ENCODE results near the gene SAMSN1. TPM values are rescaled to one million over a fixed set of nuclear protein-coding genes. Genes with fewer than 3 reads are reported as not detected.

Gene SAMSN1
- total RNA-seq, result 9.6 TPM

DNA sequence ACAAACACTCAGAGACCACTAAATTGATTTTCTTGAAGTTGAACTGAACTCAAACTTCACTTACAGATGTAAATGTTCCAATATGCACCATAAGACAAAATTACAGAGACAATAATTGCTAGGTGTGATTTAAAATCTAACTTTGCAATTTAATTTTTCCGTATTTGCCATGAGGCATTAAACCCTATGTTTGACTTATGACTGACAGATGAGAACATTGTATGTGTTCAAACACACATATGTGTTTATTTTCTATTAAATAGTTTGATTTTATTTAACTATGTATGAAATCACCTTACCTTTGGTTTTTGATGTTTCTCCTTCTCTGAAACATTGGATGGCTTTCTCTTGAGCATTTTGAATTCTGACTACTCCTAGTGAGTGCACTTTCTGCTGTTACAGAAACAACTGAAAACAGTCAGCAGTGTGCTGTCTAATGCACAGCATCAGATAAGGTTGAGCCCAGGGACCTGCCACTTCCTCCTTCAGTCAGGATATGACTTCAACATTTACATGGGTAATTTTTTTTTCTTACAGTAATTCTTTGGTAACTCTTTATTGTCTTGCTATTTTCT is at the start of gene SAMSN1:
Gene SAMSN1, minus strand, starts transcription at position 410 of the 575 bp plus-strand sequence. Its CDS starts 54 bp downstream, at position 356.
- no peak for DNase-seq

DNA sequence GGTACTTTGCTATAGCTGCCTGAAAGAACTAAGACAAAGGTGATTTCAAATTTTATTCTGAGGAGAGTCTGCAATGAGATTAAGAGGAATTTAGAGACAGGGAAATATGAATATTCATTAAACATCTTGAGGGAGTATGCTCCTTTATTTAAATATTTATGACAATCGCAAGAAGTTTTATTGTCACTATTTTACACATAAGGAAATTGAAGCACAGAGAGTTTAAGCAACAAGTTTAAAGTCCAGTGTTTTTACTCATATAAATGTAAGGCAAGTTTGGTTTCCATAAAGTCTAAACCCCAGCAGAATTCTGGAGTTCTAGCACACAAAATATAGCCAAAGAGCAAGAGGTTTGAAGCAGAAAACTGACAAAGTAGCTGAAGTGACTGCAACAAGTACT is 49.3 kb upstream of the SAMSN1 start:
- DNase-seq, result no peak

DNA sequence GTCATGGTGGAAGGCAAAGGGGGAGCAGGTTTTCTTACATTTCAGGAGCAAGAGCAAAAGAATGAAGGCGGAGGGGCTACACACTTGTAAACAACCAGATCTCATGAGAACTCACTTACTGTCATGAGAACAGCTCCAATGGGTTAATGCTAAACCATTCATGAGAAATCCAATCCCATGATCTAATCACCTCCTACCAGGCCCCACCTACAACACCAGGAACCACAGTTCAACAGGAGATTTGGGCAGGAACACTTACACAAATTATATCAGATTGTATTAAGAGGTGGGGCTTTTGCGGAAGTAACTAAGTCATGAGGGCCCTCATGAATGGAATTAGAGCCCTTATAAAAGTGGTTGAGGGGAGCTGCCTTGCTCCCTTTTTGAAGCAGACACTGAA is 48.9 kb upstream of the SAMSN1 start:
- DNase-seq, result no peak

DNA sequence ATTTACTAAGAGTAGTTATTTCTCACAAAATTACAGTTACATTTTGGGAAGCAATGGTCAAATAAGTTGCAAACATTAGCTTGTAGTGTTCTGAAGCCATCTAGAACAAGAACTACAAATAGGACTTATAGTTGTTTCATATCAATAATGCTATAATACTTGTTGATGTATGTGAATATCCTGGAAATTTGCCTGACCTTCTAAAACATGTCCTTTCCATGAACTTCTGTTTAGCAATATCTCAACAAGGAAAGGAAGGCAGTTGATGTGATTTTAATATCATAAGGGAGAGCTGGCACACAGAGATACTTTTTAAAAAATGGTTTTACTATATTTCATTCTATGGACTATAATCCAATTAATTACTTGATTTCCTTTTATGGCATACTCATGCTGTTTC is 47.1 kb upstream of the SAMSN1 start:
- DNase-seq, result peak; percentile 14

DNA sequence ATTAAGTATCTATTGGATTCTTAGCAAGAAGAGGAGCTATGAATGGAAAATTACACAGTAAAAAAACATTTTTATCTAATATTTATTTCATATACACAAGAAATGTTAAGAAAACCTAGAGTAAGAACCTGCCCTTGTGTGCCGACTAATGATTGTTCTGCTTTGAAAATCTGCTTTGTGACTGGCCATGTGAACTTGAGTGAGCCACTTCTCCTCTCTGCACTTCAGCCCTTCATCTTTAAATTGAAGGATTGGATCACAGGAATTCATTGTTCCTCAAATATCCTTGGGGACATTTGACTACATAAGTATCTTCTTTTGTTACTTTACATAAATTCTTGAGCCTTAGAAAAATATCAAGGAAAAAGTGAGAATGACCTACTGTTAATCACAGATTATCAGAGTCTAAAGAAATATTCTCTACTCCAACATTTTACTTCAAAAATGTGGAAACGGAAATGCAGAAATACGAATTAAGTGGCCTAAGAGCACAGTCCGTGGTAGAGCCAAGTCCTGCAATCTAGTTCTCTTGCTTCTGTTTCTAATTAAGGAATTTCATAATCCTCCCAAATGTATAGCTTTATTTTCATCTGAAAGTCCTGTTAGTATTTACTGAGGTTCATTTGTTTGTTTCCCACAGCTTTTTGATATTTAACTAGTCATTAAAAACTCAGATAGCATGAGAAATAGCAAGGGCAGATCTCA is 46.3 kb upstream of the SAMSN1 start:
- DNase-seq, result no peak

DNA sequence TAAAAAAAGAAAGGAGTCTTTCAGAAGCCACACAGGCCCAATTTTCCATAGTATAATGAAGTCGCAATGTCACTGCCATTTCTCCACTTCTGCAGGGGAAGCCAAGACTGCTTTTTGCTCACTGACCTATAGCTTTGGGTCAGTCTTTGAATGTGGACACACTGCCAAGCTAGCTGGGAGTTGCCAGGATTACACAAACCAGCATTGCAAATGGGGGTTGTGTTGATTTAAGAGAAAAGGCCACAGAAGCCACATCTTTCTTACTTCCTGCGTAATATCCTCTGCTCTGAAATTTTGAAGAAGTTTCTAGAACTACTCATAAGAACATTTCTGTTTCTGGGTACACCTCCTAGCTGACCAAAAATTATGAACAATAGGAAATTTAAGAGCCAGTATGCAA is 45.8 kb upstream of the SAMSN1 start:
- peak; percentile 8 for DNase-seq

DNA sequence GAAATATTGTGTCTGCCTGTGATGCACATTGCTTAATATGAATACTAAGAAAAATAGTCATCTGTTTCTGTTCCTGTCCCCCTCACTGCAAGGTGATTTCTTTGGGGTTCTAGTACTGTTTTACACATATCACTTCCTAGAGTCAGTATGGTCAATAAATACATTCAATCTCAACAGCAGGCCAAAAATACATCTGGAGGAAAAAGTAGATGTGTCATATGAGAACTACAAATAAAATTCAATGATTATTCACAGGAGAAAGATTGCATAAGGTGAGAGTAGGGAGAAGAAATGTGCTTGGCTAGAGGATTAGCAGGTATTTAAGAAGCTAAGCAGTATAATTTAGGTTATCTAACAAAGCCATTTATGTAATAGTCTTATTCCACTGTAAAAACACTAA is 45.3 kb upstream of the SAMSN1 start:
- no peak for DNase-seq

DNA sequence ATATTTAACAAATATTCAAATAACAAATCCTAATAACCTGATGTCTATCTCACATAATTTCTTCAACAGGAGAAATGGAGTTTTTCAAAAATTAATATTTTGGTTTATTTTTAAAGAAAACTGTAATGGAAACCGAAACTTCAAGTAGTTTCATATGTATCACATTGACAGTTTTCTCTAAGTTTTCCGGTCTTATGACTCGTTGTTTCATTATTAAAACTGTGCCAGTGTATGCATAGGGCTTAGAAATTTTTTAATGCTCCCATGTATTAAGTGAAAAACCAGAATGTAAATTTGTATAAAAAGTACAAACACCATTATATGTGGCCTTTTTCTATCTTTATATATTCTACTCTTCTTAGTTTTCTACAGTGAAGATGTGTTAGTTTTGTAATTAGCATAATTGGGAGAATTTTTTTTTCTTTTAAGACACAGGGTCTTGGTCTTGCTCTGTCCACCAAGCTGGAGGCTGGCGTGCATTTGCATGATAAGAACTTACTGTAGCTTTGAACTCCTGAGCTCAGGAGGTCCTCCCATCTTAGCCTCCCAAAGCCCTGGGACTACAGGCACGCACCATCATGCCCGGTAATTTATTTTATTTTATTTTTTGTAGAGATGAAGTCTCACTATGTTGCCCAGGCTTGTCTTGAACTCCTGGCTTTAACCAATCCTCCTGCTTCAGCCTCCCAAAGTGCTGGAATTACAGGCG is 43.9 kb upstream of the SAMSN1 start:
- DNase-seq, result no peak

DNA sequence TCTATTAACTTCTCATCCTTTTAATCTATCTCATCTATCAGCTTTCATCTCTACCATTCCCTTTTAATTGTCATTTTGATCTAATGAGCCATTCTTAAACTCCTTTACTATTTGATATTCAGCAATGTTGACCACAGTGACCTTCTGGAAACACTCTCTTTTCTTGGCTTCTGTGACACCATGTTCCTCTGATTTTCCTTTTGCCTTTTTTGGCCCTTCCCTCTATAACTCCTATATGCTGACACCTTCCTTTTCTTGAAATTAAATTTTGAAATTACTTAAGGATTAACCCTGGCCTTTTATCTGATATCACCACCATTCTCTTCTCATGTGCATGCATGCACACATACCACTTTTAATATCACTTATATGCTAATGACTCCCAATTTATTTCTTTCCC is 41.2 kb upstream of the SAMSN1 start:
- DNase-seq, result no peak

DNA sequence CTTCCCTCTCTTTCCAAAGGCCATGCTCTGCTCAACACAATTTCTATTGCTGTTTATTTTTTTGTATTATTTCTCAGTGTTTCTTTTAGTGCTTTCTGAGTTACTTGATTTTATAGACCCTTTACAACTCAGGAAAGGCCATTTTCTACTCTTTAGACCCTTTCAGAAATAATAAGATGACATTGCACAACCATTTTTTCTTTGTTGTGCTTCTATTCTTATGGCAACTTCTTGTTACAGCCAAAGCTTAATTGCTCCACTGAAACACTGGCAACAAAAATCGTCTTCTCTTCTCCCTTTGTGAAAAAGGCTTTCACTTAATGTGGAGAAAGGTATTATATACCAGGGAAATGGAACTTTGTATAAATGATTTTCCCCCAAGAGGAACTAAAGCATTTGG is 39.0 kb upstream of the SAMSN1 start:
- no peak for DNase-seq

DNA sequence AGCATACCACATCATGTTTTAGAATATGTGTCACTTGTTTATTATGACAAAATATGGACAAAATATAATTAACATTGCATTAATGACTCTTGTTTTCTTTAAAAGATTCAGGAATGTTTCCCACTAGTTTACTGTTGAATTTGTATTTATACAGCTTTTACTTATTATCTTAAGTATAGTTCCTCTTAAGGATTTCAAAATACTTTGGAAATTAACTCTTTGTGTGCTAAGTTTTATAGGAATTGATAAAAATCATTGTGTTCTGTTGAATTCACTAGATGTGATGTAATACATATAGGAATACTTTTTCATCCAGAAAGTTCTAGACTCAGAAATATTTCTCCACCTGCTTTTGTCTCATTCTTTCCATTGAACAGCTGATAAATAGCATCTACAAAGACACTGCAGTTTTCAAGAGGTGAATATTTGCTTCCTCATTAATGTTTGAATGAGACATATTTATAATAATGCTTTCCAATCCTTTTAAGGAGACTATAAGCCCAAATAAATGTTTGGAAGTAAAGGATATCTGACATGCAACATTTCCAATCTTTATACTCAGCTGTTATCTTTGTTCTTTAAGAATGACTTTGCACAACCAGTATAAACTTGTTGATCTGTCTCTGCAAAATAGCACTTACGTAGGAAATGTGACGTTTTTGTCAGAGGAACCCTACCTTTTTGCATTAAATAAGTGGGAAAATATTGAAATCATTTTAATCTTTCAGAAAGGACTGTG is 38.4 kb upstream of the SAMSN1 start:
- DNase-seq, result no peak

DNA sequence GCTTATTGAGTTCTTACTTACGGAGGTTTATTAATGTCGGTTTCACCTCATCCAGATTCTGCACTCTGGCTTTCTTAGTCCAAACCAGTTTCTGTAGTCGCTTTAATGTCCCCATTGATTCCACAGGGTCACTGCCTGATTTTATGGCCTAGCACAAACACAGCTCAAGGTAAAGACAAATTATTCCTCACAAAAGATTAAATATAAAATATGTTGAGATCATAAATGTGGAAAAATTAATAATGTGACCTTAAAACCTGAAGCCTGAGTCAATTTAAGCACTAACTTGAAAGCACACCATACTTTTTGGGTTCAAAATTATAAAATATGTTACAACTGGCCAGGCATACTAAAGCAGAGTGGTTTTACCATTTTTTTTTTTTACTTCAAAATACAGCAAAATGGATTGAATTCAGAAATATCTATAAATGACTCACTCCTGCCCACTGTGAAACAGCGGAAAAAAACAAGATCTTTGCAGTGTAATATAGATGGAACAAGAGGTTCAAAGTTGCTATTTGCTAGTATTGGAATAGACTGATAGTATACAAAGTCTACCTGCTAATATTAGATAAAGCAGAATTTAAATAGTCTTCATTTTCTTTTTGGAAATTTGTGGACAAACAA is 37.6 kb upstream of the SAMSN1 start:
- no peak for DNase-seq

DNA sequence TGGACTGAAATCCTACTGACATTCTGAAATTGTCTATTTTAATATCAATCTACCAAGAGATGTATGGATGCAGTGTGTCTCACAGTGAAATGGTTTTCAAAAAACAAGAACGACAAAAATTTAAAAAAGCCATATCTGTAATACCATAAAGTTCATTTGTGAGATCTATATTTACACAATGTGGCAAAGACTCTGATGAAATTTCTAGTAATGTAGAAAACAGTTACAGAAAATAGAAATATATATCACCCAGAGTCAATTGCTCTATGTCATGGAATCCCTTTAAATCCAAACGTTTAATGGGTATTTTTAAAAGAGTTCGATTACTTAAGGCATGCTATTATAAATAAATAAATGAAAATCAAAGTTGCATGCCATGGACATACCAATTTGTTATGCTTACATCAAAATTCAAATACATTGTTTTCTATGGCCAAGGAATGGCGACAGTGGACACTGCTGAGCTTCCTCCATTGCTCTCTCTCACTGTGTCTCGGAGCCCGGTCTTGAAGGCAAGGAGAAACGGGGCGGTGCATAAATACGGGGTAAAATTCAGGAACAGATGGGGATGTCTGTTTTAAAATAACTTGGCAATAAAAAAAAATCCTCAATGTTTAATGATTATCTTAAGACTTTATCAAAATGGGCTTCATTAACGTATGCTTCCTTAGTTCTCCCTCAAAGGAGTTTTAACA is 37.0 kb upstream of the SAMSN1 start:
- no peak for DNase-seq

DNA sequence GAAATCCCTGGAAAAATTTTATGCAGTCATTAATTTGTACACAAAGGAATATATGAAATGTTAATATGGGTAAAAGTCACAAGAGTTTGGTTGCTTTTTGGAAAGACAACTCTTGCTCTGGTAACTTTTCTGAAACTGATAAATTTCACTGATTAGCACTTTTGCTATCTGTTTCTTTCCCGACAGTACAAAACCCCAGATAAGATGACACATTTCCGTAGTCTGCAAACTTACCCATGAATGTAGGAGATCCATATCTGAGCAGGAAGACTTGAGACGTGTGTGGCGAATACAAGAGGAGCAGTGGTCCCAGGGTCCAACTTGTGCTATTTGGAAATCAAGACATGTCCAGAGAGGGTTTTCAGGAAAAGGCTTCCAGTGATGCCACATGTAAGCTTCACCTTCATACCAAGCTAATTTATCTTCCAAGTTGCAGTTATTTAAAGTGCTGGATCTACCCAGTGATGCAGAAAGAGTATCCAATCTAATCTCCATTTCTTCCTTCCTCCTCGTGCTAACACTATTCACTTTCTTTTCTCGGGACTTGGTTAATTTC is 35.9 kb upstream of the SAMSN1 start:
- no peak for DNase-seq

DNA sequence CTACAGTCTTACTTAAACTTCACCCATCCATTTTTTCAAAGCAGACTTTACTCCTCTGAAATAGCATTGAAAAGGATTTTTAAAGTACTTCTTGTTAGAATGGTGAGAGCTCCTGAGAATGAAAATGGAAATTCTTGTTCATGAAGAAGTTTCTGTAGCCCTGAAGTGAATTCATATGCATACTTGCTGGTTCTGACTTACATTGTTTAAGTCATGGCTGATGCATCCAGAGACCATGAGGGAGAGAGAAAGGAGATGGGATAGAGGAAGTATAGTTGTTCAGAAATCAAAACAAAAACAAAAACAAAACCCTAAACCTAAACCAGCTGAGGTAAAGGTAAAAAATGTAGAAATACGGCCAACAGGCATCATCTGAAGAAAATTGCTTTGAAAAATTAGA is 27.1 kb upstream of the SAMSN1 start:
- no peak for DNase-seq

DNA sequence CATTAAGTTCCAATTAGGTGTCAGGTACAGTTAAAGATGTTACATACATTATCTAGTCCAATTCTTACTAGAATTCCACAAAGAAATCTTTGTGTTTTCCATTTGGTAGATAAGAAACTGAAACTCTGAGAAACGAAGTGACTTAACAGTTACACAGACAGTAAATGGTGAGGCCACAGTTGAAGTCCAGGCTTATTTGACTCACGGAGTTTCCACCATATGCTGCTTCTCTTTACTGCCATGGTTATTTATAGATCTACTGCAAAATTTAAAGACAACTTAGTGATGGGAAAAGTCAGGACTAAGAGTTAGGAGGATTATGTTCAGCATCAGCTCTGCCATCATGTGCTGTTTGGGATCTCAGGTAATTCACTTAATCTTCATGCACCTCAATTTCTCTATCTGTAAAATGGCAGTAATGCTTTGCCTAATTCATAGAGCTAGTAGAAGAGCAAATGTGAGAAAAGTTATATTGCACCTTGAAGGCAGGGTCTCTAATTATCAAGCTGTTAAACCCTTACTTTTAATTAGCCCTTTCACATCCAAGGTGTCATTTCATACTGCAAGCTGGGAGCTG is 26.2 kb upstream of the SAMSN1 start:
- DNase-seq, result no peak

DNA sequence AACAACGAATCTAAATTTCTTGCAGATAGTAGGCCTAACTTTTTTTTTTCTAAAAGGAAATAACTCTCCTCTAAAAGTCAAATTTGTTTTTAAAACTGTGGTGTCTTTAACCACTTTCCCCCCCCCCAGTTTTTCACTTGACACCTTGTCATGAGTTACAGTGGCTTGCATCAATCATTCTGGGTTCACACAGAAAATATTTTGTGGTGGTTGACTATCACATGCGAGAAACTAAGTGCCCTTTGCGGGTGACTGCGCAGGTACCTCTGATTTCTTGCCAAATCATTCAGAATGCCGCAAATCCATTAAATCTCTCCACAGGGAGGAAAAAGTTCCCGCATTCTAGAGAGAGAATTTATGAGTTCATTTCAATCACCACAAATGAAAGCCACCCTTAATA is 23.8 kb upstream of the SAMSN1 start:
- no peak for DNase-seq

DNA sequence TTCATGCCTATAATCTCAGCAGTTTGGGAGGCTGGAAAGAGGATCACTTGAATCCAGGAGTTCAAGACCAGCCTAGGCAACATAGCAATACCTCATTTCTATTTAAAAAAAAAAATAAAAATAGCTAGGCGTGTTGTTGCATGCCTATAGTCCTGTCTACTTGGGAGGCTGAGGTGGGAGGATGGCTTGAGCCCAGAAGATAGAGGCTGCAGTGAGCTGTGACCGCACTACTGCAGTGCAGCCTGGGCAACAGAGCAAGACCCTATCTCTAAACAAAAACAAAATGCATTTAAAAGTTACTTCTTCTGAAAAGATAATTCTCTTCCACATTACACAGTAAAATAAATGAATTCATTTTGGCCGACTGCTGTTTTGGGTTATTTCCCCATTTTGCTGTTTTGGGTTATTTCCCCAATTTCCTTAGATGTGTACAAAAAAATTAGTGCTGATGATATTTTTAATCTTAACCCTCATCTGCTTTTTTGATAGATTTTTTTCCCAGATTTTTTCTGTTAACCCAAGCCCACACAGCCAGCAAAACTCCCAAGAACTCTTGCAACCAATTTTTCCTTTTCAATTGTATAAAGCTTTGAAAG is 23.0 kb upstream of the SAMSN1 start:
- DNase-seq, result no peak

DNA sequence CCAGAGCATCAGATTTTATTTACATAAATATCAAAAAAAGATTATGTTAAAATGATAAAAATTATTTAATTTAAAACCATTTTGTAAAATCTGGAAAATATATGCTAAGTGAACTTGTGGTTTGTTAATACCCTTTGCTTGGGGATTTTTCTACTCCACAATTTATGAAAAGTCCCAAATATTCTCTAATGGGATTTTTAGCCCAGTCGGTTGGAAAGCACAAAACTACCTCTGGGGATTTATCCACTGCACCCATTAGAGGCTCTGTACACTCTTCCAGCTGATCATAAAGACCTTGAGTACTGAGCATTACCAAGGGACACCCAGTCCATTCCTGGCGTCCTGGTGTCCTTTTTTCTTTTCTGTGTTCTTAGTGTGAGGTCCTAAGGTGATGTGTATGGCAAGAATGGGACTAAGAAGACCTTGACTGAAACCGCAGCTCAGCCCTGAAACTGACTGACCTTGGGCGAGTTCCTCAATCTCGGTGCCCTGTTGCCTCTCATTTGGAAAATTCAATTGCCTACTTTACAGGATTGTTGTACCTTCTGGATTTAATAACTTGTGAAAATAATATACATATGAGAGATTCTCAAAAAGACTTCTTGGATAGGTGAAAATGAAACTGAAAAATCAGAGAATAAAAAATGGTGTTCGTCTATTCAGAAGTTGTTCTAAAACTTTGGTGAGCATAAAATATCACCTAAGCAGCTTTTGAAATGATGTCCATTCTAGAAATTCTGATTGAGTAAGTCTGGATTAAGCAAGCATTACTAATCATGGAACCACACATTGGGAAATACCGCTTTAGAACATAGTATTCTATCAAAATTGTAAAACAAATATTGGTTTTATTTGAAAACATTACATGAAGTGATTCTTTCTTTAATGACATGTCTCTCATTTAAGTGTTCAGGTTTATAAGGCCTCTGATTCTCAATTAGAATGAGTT is 21.5 kb upstream of the SAMSN1 start:
- no peak for DNase-seq

DNA sequence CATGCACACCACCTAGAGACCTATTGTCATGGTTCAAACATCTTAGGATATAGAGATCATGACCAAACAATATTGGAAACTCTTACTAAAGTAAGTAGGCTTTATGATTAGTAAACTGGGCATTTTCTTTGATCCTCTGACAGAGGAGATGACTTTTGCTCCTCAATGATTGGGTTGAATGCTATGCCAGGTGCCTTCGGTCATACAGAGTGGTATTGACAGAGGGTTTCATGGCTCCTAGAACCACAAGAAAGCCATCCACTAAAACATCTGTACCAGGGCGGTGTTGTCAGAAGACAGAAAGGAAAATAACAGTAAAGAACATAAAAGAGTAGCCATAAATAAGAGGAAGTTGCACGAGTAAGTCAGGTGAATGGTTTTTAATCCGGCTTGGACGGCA is 20.8 kb upstream of the SAMSN1 start:
- no peak for DNase-seq
